Mucosa of rectum (tissue), 2 donors: ENCODE data around the gene MTCH2.

ENCODE experiments used
- H3K27ac ChIP-seq, 2 donors: one replicate each; pipeline ENCODE4 v1.7.0; 2013; ENCODE audit warnings: inconsistent platforms in 2 of 2, low read depth in 2 of 2, low read length in 2 of 2
- H3K27me3 ChIP-seq, 2 donors: one replicate each; pipeline ENCODE4 v1.7.0; 2013; ENCODE audit warnings: low read length in 2 of 2; ENCODE audit not compliant: control insufficient read depth in 2 of 2, insufficient read depth in 2 of 2
- H3K36me3 ChIP-seq, 2 donors: one replicate each; pipeline ENCODE4 v1.7.0; 2013; ENCODE audit warnings: low read length in 2 of 2; ENCODE audit not compliant: control insufficient read depth in 2 of 2, insufficient read depth in 2 of 2
- H3K4me1 ChIP-seq, 2 donors: one replicate each; pipeline ENCODE4 v1.7.0; 2013; ENCODE audit warnings: low read length in 2 of 2, mild to moderate bottlenecking in 1 of 2; ENCODE audit not compliant: control insufficient read depth in 2 of 2, insufficient read depth in 2 of 2
- H3K4me3 ChIP-seq, 2 donors: one replicate each; pipeline ENCODE4 v1.7.0; 2013; ENCODE audit warnings: low read length in 2 of 2
- H3K9ac ChIP-seq, 2 donors: one replicate each; pipeline ENCODE4 v1.7.0; 2013; ENCODE audit warnings: low read length in 2 of 2, low read depth in 1 of 2, mild to moderate bottlenecking in 1 of 2
- H3K9me3 ChIP-seq, 2 donors: one replicate each; pipeline ENCODE4 v1.7.0; 2013; ENCODE audit warnings: low read length in 2 of 2; ENCODE audit not compliant: control insufficient read depth in 2 of 2
- donor health status: healthy.
- donor health status: Normal muscosa, but diverticular disease.

MTCH2 gene

DNA sequence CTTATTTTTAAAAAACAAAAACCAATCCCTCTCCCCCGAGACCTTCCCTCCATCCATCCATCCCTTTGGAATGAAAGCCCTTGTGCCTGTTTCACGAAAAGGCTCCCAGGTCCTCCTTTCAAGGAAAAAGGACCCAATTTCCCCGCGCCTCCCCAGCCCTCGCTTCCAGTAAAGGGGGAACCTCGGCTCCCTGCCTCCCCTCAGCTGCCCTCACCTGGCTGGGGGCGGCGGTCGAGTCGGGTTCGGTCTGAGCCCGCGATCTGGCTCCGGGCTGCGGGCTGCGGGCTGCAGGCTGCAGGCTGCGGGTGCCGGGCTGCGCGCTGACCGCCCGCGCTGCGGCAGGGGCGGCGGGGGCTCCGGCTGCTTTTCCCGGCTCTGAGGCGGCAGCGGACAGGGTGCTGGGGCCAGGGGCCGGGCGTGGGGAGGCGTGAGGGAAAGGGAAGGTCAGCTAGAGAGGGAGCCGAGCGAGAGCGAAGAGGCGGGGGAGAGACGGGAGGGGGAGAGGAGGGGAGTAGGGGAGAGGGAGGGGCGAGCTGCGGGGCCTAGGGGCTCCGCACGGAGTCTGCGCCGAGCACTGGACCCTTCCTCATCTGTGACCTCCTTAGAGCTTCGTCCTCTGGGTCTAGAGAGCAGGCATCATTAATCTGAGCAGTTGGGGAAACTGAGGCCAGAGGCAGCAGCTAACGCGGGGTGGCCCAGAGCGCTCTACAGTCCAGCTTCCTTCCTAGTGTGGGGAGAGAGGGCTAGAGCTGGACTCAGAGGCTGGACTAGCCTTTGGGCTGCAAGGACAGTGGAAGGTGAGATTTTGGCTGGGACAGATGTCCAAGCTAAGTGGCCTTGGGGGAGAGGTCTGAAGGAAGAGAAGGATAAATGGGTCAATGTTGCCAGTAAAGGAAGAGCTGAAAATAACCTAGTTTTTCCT, 48.2 kb downstream of the MTCH2 start, which contains the start of gene C1QTNF4:
Gene C1QTNF4, minus strand, starts transcription at position 478 of the 922 bp plus-strand sequence. CDS start 3,601 bp downstream, outside the sequence.
- H3K4me1 ChIP-seq, result peaks cover 0 to under 1% of the 10 kb centered on the region in 2 donors
- H3K9ac ChIP-seq, result no peak within 1 kb of the TSS
- no peak within 1 kb of the TSS for H3K27ac ChIP-seq
- H3K36me3 ChIP-seq, result no peaks in the 10 kb centered on the region
- H3K9me3 ChIP-seq, result no peaks in the 10 kb centered on the region
- H3K27me3 ChIP-seq, result peaks cover 17 to 30% of the 10 kb centered on the region in 2 donors
- no peak within 1 kb of the TSS for H3K4me3 ChIP-seq

DNA sequence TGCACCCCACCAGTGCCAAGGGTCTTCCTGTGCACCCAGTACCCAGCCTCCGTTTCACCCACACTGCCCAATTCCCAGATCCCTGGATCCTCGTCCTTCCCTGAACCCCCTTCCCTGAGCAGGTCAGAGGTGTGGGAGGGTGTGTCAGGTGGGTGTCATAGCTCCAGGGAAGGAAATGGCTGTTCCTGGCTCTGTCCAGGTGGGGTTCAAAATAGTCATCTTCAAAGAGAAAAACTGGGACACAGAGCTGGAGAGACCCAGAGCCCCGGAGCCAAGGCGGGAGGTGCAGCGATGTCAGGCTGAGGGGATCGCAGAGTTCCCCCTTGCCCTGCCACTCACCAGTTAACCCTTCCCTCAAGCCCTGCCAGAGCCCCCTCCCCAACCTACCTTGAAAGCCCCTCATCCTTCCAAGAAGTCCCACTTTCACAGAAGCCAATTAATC, 48.8 kb downstream of the MTCH2 start:
- peaks cover 17 to 30% of the 10 kb centered on the region in 2 donors for H3K27me3 ChIP-seq
- no peak overlapping the region for H3K4me3 ChIP-seq
- no peaks in the 10 kb centered on the region for H3K36me3 ChIP-seq
- no peak overlapping the region for H3K9ac ChIP-seq
- no peak overlapping the region for H3K27ac ChIP-seq
- peaks cover 0 to 2% of the 10 kb centered on the region in 2 donors for H3K4me1 ChIP-seq
- no peaks in the 10 kb centered on the region for H3K9me3 ChIP-seq

DNA sequence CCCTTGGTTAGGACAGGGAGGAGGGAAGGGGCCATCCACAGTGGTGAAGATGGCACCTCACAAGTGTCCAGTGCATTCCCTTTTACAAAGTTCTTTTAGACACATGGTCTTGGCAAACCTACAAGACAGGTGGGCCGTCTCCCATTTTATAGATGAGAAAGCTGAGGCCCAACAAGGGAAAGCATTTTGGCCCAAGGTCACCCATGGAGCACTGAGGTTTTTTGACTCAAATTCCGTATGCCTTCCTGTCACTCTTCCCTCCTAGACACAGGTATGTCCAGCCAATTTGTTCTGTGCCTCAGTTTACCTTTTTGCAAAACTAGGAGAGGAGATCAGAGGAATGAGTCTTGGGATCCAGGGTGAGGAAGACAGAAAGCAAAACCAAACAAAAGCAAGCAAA, 49.4 kb downstream of the MTCH2 start:
- Histone ChIP-seq H3K36me3 (no peaks in the 10 kb centered on the region), H3K9ac (no peak overlapping the region), H3K27me3 (peaks cover 17 to 30% of the 10 kb centered on the region in 2 donors), H3K9me3 (no peaks in the 10 kb centered on the region), H3K4me1 (peaks cover 0 to 2% of the 10 kb centered on the region in 2 donors), H3K27ac (no peak overlapping the region), H3K4me3 (no peak overlapping the region)

DNA sequence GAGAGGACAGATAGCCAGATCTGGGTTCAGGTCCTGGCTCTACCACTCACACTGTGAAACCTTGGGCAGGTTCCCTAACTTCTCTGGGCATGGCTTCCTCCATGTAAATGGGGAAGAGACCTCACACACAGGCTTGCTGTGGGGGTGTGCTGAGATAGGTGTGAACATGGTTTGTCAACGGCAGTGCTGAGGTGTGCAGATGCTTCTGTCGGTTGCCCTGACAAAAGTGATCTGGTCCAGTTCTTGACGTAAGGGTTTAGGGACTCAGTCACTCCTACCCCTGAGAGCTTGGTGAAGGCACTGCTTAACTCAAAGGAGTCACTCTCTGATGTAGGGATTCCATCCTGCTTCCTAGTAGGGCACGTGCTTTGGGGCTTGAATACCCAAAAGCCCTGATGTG, 50.1 kb downstream of the MTCH2 start:
- Histone ChIP-seq H3K27me3 (peaks cover 17 to 30% of the 10 kb centered on the region in 2 donors), H3K27ac (no peak overlapping the region), H3K9ac (no peak overlapping the region), H3K4me1 (peaks cover 0 to 2% of the 10 kb centered on the region in 2 donors), H3K36me3 (no peaks in the 10 kb centered on the region), H3K4me3 (no peak overlapping the region), H3K9me3 (no peaks in the 10 kb centered on the region)

DNA sequence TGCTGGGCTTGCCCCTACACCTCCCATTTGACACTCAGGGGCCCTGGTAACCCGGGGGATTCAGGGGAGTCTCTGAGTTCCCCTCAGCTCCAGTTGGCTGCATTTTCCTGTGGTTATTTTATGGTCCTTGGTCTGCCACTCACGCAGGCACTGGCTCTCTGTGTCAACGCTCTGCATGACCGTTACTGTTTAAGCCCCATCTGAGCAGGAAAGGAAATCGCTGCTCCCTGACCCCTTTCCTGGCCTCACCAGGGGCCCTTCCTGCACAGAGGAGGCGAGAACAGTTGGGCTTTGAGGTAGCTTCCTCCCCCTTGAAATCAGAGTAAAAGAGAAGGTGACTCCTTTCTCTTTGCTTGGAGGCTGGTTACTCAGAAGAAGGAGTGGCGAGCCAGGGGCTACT, 50.6 kb downstream of the MTCH2 start:
- no peaks in the 10 kb centered on the region for H3K36me3 ChIP-seq
- H3K9ac ChIP-seq, result no peak overlapping the region
- H3K9me3 ChIP-seq, result no peaks in the 10 kb centered on the region
- H3K27me3 ChIP-seq, result peaks cover 17 to 30% of the 10 kb centered on the region in 2 donors
- H3K4me3 ChIP-seq, result no peak overlapping the region
- H3K27ac ChIP-seq, result no peak overlapping the region
- peaks cover 0 to 2% of the 10 kb centered on the region in 2 donors for H3K4me1 ChIP-seq

DNA sequence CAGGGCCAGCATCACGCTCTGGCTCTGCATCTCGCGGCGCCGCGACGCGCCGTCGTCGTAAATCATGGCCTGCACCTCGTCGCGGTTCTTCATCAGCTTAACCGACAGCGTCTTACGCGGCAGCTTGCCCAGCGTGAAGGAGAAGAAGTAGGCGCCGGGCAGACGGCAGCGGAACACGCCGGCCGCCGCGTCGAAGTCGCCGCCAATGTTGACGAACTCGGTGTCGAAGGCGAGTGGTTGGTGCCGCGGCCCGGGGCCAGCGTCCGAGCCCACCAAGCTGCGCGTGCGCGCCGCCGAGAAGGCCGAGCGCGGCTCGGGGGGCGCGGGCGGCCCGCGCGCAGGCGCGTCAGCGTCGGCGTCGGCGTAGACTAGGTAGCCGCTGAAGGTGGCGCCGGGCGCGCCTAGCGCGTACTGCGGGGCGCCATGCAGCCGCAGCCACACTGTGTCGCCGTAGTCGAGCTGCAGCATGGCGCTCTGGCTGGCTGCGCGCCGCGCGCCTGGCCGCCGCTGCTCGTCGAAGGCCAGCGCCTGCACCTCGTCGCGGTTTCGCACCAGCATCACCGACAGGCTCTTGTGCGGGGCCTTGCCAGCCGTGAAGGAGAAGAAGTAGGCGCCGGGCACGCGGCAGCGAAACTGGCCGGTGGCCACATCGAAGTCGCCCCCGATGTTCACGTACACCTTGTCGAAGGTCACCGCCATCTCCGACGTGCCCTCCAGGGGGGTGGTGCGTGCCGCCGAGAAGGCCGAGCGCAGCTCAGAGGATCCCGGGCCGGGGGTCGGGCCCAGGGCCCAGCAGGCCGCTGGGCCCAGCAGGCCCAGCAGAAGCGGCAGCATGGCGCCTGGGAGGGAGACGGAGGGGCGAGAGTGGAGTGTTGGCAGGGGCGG, 52.1 kb downstream of the MTCH2 start:
- H3K9me3 ChIP-seq, result no peaks in the 10 kb centered on the region
- no peak overlapping the region for H3K27ac ChIP-seq
- H3K4me1 ChIP-seq, result peaks cover 0 to 2% of the 10 kb centered on the region in 2 donors
- H3K27me3 ChIP-seq, result peaks cover 17 to 26% of the 10 kb centered on the region in 2 donors
- no peak overlapping the region for H3K9ac ChIP-seq
- H3K36me3 ChIP-seq, result peaks cover 0 to 2% of the 10 kb centered on the region in 2 donors
- peak overlapping the region; percentile 30 to 41 for H3K4me3 ChIP-seq

GRCh38 chr11:47589584-47589976, 52.8 kb downstream of the MTCH2 start:
- Histone ChIP-seq H3K4me3 (peak overlapping the region; percentile 30 to 41), H3K9me3 (no peaks in the 10 kb centered on the region), H3K27ac (no peak overlapping the region), H3K27me3 (peaks cover 15 to 20% of the 10 kb centered on the region in 2 donors), H3K36me3 (peaks cover 0 to 6% of the 10 kb centered on the region in 2 donors), H3K4me1 (peaks cover 0 to 2% of the 10 kb centered on the region in 2 donors), H3K9ac (no peak overlapping the region)

GRCh38 chr11:47589118-47589517, 53.2 kb downstream of the MTCH2 start:
- Histone ChIP-seq H3K9me3 (no peaks in the 10 kb centered on the region), H3K36me3 (peaks cover 3 to 10% of the 10 kb centered on the region in 2 donors), H3K4me3 (no peak overlapping the region), H3K9ac (no peak overlapping the region), H3K4me1 (peaks cover 0 to 2% of the 10 kb centered on the region in 2 donors), H3K27ac (no peak overlapping the region), H3K27me3 (peaks cover 11 to 17% of the 10 kb centered on the region in 2 donors)

DNA sequence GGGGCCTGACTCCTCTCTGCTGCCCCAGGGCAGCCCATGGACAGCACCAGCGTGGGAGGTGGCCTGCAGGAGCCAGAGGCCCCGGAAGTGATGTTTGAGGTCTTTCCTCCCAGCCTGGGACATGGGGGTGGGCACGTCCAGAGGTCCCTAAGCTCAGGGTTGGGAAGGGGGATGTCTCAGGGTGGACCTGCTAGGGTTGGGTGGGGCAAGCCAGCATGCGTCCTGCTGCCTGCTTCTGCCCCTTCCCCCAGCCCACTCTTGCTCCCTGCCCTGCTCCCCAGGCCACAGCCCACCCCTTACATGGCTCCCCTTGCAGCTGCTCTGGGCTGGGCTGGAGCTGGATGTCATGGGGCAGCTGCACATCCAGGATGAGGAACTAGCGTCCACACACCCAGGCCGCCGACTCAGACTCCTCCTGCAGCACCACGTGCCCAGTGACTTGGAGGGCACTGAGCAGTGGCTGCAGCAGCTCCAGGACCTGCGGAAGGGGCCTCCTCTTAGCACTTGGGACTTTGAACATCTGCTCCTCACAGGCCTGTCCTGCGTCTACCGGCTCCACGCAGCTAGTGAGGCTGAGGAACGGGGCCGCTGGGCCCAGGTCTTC, 54.5 kb downstream of the MTCH2 start:
- H3K4me3 ChIP-seq, result no peak overlapping the region
- no peak overlapping the region for H3K9ac ChIP-seq
- peaks cover 0 to 2% of the 10 kb centered on the region in 2 donors for H3K4me1 ChIP-seq
- peaks cover 16 to 23% of the 10 kb centered on the region in 2 donors for H3K36me3 ChIP-seq
- H3K9me3 ChIP-seq, result no peaks in the 10 kb centered on the region
- H3K27ac ChIP-seq, result peak overlapping the region in 1 of 2 donors; percentile 18
- H3K27me3 ChIP-seq, result peaks cover under 1 to 5% of the 10 kb centered on the region in 2 donors
